ENCODE measurements around the gene IGFBP2.

The IGFBP2 gene

GRCh38 chr2:216621292-216621691 is 11.9 kb upstream of the IGFBP2 start:
- no peak for TF ChIP-seq CTCF (IDR thresholded peaks at IDR 0.05; ENCODE audit: low read depth, low read length)
- DNase-seq (ENCODE audit: extremely low read depth, low read depth), result no peak

GRCh38 chr2:216622526-216622925 is 10.7 kb upstream of the IGFBP2 start:
- no peak for TF ChIP-seq CTCF (IDR thresholded peaks at IDR 0.05; ENCODE audit: low read depth, low read length)
- no peak for DNase-seq (ENCODE audit: extremely low read depth, low read depth)

GRCh38 chr2:216624251-216624650 is 9.0 kb upstream of the IGFBP2 start:
- no peak for TF ChIP-seq CTCF (IDR thresholded peaks at IDR 0.05; ENCODE audit: low read depth, low read length)
- no peak for DNase-seq (ENCODE audit: extremely low read depth, low read depth)

DNA sequence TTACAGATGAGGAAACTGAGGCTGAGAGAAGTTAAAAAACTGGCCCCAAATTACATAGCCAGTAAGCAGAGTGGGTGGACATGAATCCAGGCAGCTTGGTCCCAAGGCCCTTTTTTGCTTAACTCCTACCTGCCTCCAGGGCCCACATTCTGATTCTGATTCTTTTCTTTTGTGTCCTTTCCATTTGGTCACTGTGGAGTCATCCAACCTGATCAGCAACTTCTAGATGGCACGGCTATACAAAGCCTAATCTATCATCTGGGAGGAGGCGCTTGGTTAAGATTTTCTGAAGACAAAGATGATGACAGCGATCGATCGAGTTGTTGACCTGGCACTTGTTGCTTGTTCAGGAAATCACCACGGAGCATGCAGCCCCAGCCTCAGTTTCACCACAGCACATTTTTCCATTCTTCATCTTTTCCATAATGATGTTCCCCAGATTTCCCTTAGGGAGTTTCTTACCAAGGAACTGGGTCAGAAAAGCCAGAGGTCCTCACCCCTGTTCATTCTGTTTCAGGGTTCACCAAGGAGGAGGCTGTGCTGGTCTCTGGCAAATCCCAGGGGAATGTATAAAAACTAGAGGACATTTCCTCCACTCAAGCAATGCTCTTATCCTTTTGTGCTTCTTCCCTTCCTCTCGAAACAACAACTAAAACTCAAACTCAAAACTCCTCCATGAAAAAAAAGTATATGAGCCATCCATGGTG is 6.9 kb upstream of the IGFBP2 start:
- DNase-seq (ENCODE audit: extremely low read depth, low read depth), result no peak
- no peak for TF ChIP-seq CTCF (IDR thresholded peaks at IDR 0.05; ENCODE audit: low read depth, low read length)

DNA sequence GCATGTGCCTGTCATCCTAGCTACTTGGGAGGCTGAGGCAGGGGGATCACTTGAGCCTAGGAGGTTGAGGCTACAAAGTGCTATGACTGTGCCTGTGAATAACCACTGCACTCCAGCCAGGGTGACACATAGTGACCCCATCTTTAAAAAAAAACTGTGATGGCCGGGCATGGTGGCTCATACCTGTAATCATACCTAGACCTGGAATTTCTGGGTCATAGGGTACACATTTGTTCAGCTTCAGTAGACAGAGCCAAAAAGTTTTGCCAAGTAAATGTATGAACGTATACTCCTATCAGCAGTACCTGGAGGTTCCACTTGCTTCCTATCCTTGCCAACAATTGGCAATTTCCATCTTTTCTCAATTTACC is 6.4 kb upstream of the IGFBP2 start:
- no peak for DNase-seq (ENCODE audit: extremely low read depth, low read depth)
- no peak for TF ChIP-seq CTCF (IDR thresholded peaks at IDR 0.05; ENCODE audit: low read depth, low read length)

DNA sequence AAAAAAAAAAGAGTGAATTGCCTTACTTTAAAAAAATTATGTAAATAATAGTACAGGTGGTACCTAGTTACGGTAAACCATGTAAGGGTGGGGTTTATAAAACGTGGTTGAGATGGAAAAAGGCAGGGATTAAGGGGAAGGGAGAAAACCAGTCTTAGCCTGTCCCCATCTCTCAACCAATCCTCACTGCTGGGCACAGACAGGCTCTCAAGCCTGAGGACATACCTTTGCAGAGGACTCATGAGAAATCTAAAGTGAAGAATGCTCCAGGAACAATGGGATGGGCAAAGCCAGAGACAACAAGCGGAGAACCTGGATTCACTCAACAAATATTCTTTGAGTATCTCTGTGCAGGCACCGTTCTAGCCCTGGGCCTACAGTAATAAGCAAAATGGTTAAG is 3.4 kb upstream of the IGFBP2 start:
- no peak for DNase-seq (ENCODE audit: extremely low read depth, low read depth)
- TF ChIP-seq CTCF (IDR thresholded peaks at IDR 0.05; ENCODE audit: low read depth, low read length), result no peak

- no peak for DNase-seq (ENCODE audit: extremely low read depth, low read depth)
- no peak for TF ChIP-seq CTCF (IDR thresholded peaks at IDR 0.05; ENCODE audit: low read depth, low read length)
These were observed 771 bp upstream of the IGFBP2 start for GRCh38 chr2:216632346-216632951.
